ENCODE results near the gene ARTN.

Gene ARTN

GRCh38 chr1:43980255-43981134 lies 46.9 kb downstream of the ARTN start:
- no peaks in the 10 kb centered on the region for H3K9me3 ChIP-seq (ENCODE audit: insufficient read depth, low read depth, low read length)
- no peaks in the 10 kb centered on the region for H3K27me3 ChIP-seq (ENCODE audit: insufficient read depth, low read length)
- H3K27ac ChIP-seq (ENCODE audit: low read depth, low read length), result no peak overlapping the region
- peaks cover 51% of the 10 kb centered on the region for H3K36me3 ChIP-seq (ENCODE audit: insufficient read depth, low read length)
- H3K9ac ChIP-seq (ENCODE audit: low read depth, low read length), result peak overlapping the region; percentile 77
- H3K4me1 ChIP-seq (ENCODE audit: insufficient read depth, low read length), result peaks cover 16% of the 10 kb centered on the region; the same call in 1 of the 2 replicates
- 85% methylated on average over 13 of the region's 13 CpGs for WGBS
- H3K4me3 ChIP-seq (ENCODE audit: low read length), result peak overlapping the region; percentile 88

- Histone ChIP-seq H3K4me1 (ENCODE audit: insufficient read depth, low read length) (peaks cover 12% of the 10 kb centered on the region; the same call in 1 of the 2 replicates), H3K4me3 (ENCODE audit: low read length) (no peak overlapping the region), H3K36me3 (ENCODE audit: insufficient read depth, low read length) (peaks cover 56% of the 10 kb centered on the region), H3K27ac (ENCODE audit: low read depth, low read length) (no peak overlapping the region), H3K27me3 (ENCODE audit: insufficient read depth, low read length) (no peaks in the 10 kb centered on the region), H3K9me3 (ENCODE audit: insufficient read depth, low read depth, low read length) (no peaks in the 10 kb centered on the region), H3K9ac (ENCODE audit: low read depth, low read length) (no peak overlapping the region)
- WGBS, result 92% methylated on average over 20 of the region's 20 CpGs
These were observed 47.5 kb downstream of the ARTN start for GRCh38 chr1:43981135-43981491.

- Histone ChIP-seq H3K9ac (ENCODE audit: low read depth, low read length) (no peak overlapping the region), H3K4me3 (ENCODE audit: low read length) (no peak overlapping the region), H3K27ac (ENCODE audit: low read depth, low read length) (no peak overlapping the region), H3K9me3 (ENCODE audit: insufficient read depth, low read depth, low read length) (no peaks in the 10 kb centered on the region), H3K27me3 (ENCODE audit: insufficient read depth, low read length) (no peaks in the 10 kb centered on the region), H3K4me1 (ENCODE audit: insufficient read depth, low read length) (peaks cover 12% of the 10 kb centered on the region; the same call in 1 of the 2 replicates), H3K36me3 (ENCODE audit: insufficient read depth, low read length) (peaks cover 54% of the 10 kb centered on the region)
- WGBS, result 97% methylated on average over 20 of the region's 20 CpGs
These were observed 48.0 kb downstream of the ARTN start for GRCh38 chr1:43981636-43982035.

- Histone ChIP-seq H3K4me3 (ENCODE audit: low read length) (no peak overlapping the region), H3K9me3 (ENCODE audit: insufficient read depth, low read depth, low read length) (no peaks in the 10 kb centered on the region), H3K36me3 (ENCODE audit: insufficient read depth, low read length) (peaks cover 53% of the 10 kb centered on the region), H3K9ac (ENCODE audit: low read depth, low read length) (no peak overlapping the region), H3K4me1 (ENCODE audit: insufficient read depth, low read length) (peaks cover 12% of the 10 kb centered on the region; the same call in 1 of the 2 replicates), H3K27me3 (ENCODE audit: insufficient read depth, low read length) (no peaks in the 10 kb centered on the region), H3K27ac (ENCODE audit: low read depth, low read length) (no peak overlapping the region)
- WGBS, result 93% methylated on average over 8 of the region's 8 CpGs
These were observed 48.6 kb downstream of the ARTN start for GRCh38 chr1:43982241-43982640.

- peaks cover 12% of the 10 kb centered on the region; the same call in 1 of the 2 replicates for H3K4me1 ChIP-seq (ENCODE audit: insufficient read depth, low read length)
- H3K36me3 ChIP-seq (ENCODE audit: insufficient read depth, low read length), result peaks cover 49% of the 10 kb centered on the region
- H3K9ac ChIP-seq (ENCODE audit: low read depth, low read length), result no peak overlapping the region
- H3K4me3 ChIP-seq (ENCODE audit: low read length), result no peak overlapping the region
- no peak overlapping the region for H3K27ac ChIP-seq (ENCODE audit: low read depth, low read length)
- 92% methylated on average over 15 of the region's 15 CpGs for WGBS
- H3K9me3 ChIP-seq (ENCODE audit: insufficient read depth, low read depth, low read length), result no peaks in the 10 kb centered on the region
- no peaks in the 10 kb centered on the region for H3K27me3 ChIP-seq (ENCODE audit: insufficient read depth, low read length)
These were observed 49.2 kb downstream of the ARTN start for GRCh38 chr1:43982808-43983207.

GRCh38 chr1:43983253-43983899 lies 49.8 kb downstream of the ARTN start:
- Histone ChIP-seq H3K9me3 (ENCODE audit: insufficient read depth, low read depth, low read length) (no peaks in the 10 kb centered on the region), H3K36me3 (ENCODE audit: insufficient read depth, low read length) (peaks cover 44% of the 10 kb centered on the region), H3K4me1 (ENCODE audit: insufficient read depth, low read length) (peaks cover 8% of the 10 kb centered on the region; the same call in 1 of the 2 replicates), H3K27ac (ENCODE audit: low read depth, low read length) (no peak overlapping the region), H3K9ac (ENCODE audit: low read depth, low read length) (no peak overlapping the region), H3K4me3 (ENCODE audit: low read length) (no peak overlapping the region), H3K27me3 (ENCODE audit: insufficient read depth, low read length) (no peaks in the 10 kb centered on the region)
- WGBS, result 88% methylated on average over 12 of the region's 12 CpGs

GRCh38 chr1:43984855-43985254 lies 51.3 kb downstream of the ARTN start:
- H3K9me3 ChIP-seq (ENCODE audit: insufficient read depth, low read depth, low read length), result no peaks in the 10 kb centered on the region
- no peaks in the 10 kb centered on the region for H3K27me3 ChIP-seq (ENCODE audit: insufficient read depth, low read length)
- H3K9ac ChIP-seq (ENCODE audit: low read depth, low read length), result no peak overlapping the region
- WGBS, result 95% methylated on average over 16 of the region's 16 CpGs
- no peak overlapping the region for H3K27ac ChIP-seq (ENCODE audit: low read depth, low read length)
- H3K4me3 ChIP-seq (ENCODE audit: low read length), result no peak overlapping the region
- H3K36me3 ChIP-seq (ENCODE audit: insufficient read depth, low read length), result peaks cover 44% of the 10 kb centered on the region
- H3K4me1 ChIP-seq (ENCODE audit: insufficient read depth, low read length), result peaks cover 5% of the 10 kb centered on the region; the same call in 1 of the 2 replicates

GRCh38 chr1:43985984-43986595 lies 52.5 kb downstream of the ARTN start:
- H3K9me3 ChIP-seq (ENCODE audit: insufficient read depth, low read depth, low read length), result no peaks in the 10 kb centered on the region
- no peak overlapping the region for H3K27ac ChIP-seq (ENCODE audit: low read depth, low read length)
- no peaks in the 10 kb centered on the region for H3K4me1 ChIP-seq (ENCODE audit: insufficient read depth, low read length)
- H3K36me3 ChIP-seq (ENCODE audit: insufficient read depth, low read length), result peaks cover 44% of the 10 kb centered on the region
- no peaks in the 10 kb centered on the region for H3K27me3 ChIP-seq (ENCODE audit: insufficient read depth, low read length)
- H3K4me3 ChIP-seq (ENCODE audit: low read length), result no peak overlapping the region
- WGBS, result 91% methylated on average over 4 of the region's 4 CpGs
- H3K9ac ChIP-seq (ENCODE audit: low read depth, low read length), result no peak overlapping the region

GRCh38 chr1:43986712-43987111 lies 53.1 kb downstream of the ARTN start:
- 88% methylated on average over 6 of the region's 6 CpGs for WGBS
- Histone ChIP-seq H3K9ac (ENCODE audit: low read depth, low read length) (no peak overlapping the region), H3K4me1 (ENCODE audit: insufficient read depth, low read length) (no peaks in the 10 kb centered on the region), H3K9me3 (ENCODE audit: insufficient read depth, low read depth, low read length) (no peaks in the 10 kb centered on the region), H3K27me3 (ENCODE audit: insufficient read depth, low read length) (no peaks in the 10 kb centered on the region), H3K36me3 (ENCODE audit: insufficient read depth, low read length) (peaks cover 39% of the 10 kb centered on the region), H3K27ac (ENCODE audit: low read depth, low read length) (no peak overlapping the region), H3K4me3 (ENCODE audit: low read length) (no peak overlapping the region)
